Measurements from ENCODE around the gene PTPRR. TPM values are rescaled to one million over a fixed set of nuclear protein-coding genes. Genes with fewer than 3 reads are reported as not detected.

Gene PTPRR
- total and polyA plus RNA-seq, 10 of the 15 experiments (the other 5 are each of a cell fraction or from before 2014, with no cell fraction given) = 0.14 to 3.1 (median 0.42) TPM

DNA sequence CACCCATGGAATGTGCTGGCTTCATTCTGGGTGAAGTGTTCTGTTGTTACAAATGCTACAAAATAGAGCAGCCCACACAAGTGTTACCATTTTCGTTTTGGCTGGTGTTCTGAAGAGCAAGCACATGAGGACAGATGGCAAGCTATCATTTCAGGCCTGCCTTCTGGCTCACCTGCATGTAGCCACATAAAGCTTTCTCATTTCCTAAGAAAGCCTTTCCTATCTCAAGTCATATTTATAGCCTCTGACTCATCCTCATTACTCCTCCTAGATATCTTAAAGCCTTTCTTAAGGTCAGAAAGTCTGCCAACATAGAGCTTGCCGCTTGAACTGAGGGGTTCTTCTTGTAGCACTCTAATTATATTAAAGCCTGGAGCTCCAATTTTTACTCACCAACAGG lies 89.0 kb downstream of the PTPRR start:
- Histone ChIP-seq H3K36me3 (ENCODE audit: control insufficient read depth in 2 of 2, insufficient read depth in 2 of 2, low read length in 1 of 2) (no peaks in the 10 kb centered on the region), H4K20me1 (ENCODE audit: control insufficient read depth, insufficient read depth) (no peaks in the 10 kb centered on the region), H3K4me2 (ENCODE audit: control insufficient read depth, insufficient read depth) (no peak overlapping the region), H3K27me3 (replicated peaks in 1 of 2; ENCODE audit: control insufficient read depth in 2 of 2, insufficient read depth in 2 of 2, low read length in 1 of 2) (no peaks in the 10 kb centered on the region), H3K27ac (ENCODE audit: control insufficient read depth, insufficient read depth) (no peak overlapping the region), H3K4me3 (no peak overlapping the region), H3K9ac (ENCODE audit: control insufficient read depth, insufficient read depth, low read length) (no peak overlapping the region), H3K4me1 (ENCODE audit: control insufficient read depth, insufficient read depth, low read length) (no peaks in the 10 kb centered on the region), H2AFZ (ENCODE audit: control insufficient read depth, low read depth, low read length) (no peak overlapping the region), H3K9me3 (replicated peaks; ENCODE audit: control insufficient read depth, insufficient read depth, low read length) (no peaks in the 10 kb centered on the region), H3K79me2 (ENCODE audit: control insufficient read depth, insufficient read depth, low read length) (no peaks in the 10 kb centered on the region)
- ATAC-seq = no peak
- no TSS peak for BruUV-seq (replicated peaks)
- DNase-seq (ENCODE audit: low read depth, low spot score) = no peak
- WGBS (ENCODE audit: insufficient coverage, insufficient replicate concordance, low lambda C conversion rate, missing lambda C conversion rate) = 0% methylated on average over 2 of the region's 2 CpGs
- RAD21 ChIA-PET (ENCODE audit: unreplicated experiment) = no interaction called here
- SMC1A ChIA-PET (ENCODE audit: uncharacterized antibody, unreplicated experiment) = interaction anchor here (0.6 kb wide), 1 partner anchor 13 kb away, joined by 3 read pairs; no protein-coding TSS in a partner anchor
- in situ Hi-C loops (cut with MboI) (no loop called here), intact Hi-C loops (cut with micrococcal nuclease; ENCODE audit: unreplicated experiment) (no loop called here)
- POLR2A ChIA-PET = no interaction called here
- CTCF ChIA-PET = no interaction called here
- no peak for FAIRE-seq
- TF ChIP-seq LARP7 (IDR thresholded peaks at IDR 0.05) (no peak), CEBPZ (IDR thresholded peaks at IDR 0.05; ENCODE audit: low read depth, low read length) (no peak), ATF7 (IDR thresholded peaks at IDR 0.05; ENCODE audit: low read depth) (no peak), NFYA (IDR thresholded peaks at IDR 0.05; ENCODE audit: borderline replicate concordance, low read depth, low read length) (no peak), ZNF274 (IDR thresholded peaks at IDR 0.05; ENCODE audit: insufficient read depth, insufficient read length) (no peak), BCL11A (IDR thresholded peaks at IDR 0.05; ENCODE audit: low read depth, low read length) (no peak), YBX1 (IDR thresholded peaks at IDR 0.05) (no peak), SMARCA5 (IDR thresholded peaks at IDR 0.05) (no peak), NFIC (IDR thresholded peaks at IDR 0.05; ENCODE audit: low read depth, low read length) (no peak)
- TF ChIP-seq, protein P1, sequence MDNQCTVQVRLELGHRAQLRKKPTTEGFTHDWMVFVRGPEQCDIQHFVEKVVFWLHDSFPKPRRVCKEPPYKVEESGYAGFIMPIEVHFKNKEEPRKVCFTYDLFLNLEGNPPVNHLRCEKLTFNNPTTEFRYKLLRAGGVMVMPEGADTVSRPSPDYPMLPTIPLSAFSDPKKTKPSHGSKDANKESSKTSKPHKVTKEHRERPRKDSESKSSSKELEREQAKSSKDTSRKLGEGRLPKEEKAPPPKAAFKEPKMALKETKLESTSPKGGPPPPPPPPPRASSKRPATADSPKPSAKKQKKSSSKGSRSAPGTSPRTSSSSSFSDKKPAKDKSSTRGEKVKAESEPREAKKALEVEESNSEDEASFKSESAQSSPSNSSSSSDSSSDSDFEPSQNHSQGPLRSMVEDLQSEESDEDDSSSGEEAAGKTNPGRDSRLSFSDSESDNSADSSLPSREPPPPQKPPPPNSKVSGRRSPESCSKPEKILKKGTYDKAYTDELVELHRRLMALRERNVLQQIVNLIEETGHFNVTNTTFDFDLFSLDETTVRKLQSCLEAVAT (IDR thresholded peaks at IDR 0.05) = no peak
